Liver (tissue), 3 donors: ENCODE data around the gene MAML3.

Experiments
- CTCF ChIP-seq: fragments of 150-350 bp; IDR thresholded peaks from 2 replicates; pipeline ENCODE4 v1.5.1; 2017; ENCODE audit warnings: improper control_type of control experiment, low read depth, low read length; ENCODE audit not compliant: missing input control
- FOXA1 ChIP-seq: IDR thresholded peaks from 2 replicates; pipeline ENCODE4 v1.6.1; 2016; ENCODE audit warnings: antibody characterized with exemption
- HNF4A ChIP-seq, 2 donors: conservative IDR thresholded peaks; 2 replicates each; pipeline ENCODE4 v1.6.1; 2016; ENCODE audit warnings: antibody characterized with exemption in 2 of 2, mild to moderate bottlenecking in 2 of 2
- NR2F2 ChIP-seq: IDR thresholded peaks from 2 replicates; pipeline ENCODE4 v1.6.1; 2016; ENCODE audit warnings: antibody characterized with exemption
- RAD21 ChIP-seq, 2 donors: IDR thresholded peaks; 2 replicates each; pipeline ENCODE4 v1.6.1; 2016; ENCODE audit warnings: antibody characterized with exemption in 2 of 2, mild to moderate bottlenecking in 2 of 2
- TAF1 ChIP-seq: conservative IDR thresholded peaks from 2 replicates; pipeline ENCODE4 v1.6.1; 2016; ENCODE audit warnings: antibody characterized with exemption, mild to moderate bottlenecking
- YY1 ChIP-seq: IDR thresholded peaks from 2 replicates; pipeline ENCODE4 v1.6.1; 2016; ENCODE audit warnings: antibody characterized with exemption, mild to moderate bottlenecking
- donor health status: healthy.
- donor health status: healthy.

- TF ChIP-seq TAF1 (no peak), CTCF (no peak), RAD21 (IDR thresholded peaks at IDR 0.05) (no peak), NR2F2 (no peak), HNF4A (conservative IDR thresholded peaks at IDR 0.05) (no peak), YY1 (no peak), FOXA1 (no peak)
These were observed 485.3 kb downstream of the MAML3 start for GRCh38 chr4:139668658-139669201.
